Esophagus muscularis mucosa (tissue), 4 donors: ENCODE data around the gene CNGB1. TPM values are rescaled to one million over a fixed set of nuclear protein-coding genes. Genes with fewer than 3 reads are reported as not detected.
"Not testable (repeated sequence)": the region's sequence is repeated elsewhere in the genome, so short reads cannot be mapped to it uniquely, and the experiment has no call there.

Experiments
- DNase-seq: peaks from one replicate; pipeline ENCODE4 v3.0.0-alpha.2; 2017; ENCODE audit errors: extremely low spot score
- H3K27ac ChIP-seq, 4 donors: fragments of 200-600 bp; sonication (generic); replicated peaks in 1 of 4; 1 replicate in 3 of 4; 2 replicates in 1 of 4; pipeline ENCODE4 v1.5.1; 2016 to 2019; ENCODE audit warnings: mild to moderate bottlenecking in 1 of 4
- H3K27me3 ChIP-seq, 4 donors: fragments of 200-600 bp; sonication (generic); one replicate each; pipeline versions ENCODE4 v1.5.1 to v1.6.0; 2016 to 2019
- H3K36me3 ChIP-seq, 4 donors: fragments of 200-600 bp; sonication (generic); one replicate each; pipeline ENCODE4 v1.5.1; 2016 to 2019
- H3K4me1 ChIP-seq, 4 donors: fragments of 200-600 bp; sonication (generic); one replicate each; pipeline ENCODE4 v1.5.1; 2016 to 2019
- H3K4me3 ChIP-seq, 4 donors: fragments of 200-600 bp; sonication (generic); 1 replicate in 2 of 4; 2 replicates in 2 of 4; pipeline ENCODE4 v1.5.1; 2016 to 2019; ENCODE audit warnings: mild to moderate bottlenecking in 4 of 4, moderate library complexity in 1 of 4
- H3K9me3 ChIP-seq, 4 donors: fragments of 200-600 bp; sonication (generic); 1 replicate in 3 of 4; 2 replicates in 1 of 4; pipeline ENCODE4 v1.5.1; 2016 to 2019
- EP300 ChIP-seq: sonication (generic); formaldehyde crosslinking; IDR thresholded peaks from one replicate; pipeline ENCODE4 v1.6.1; 2017; ENCODE audit warnings: antibody characterized with exemption
- POLR2A ChIP-seq: fragments of 450-650 bp; IDR thresholded peaks from one replicate; pipeline ENCODE4 v1.6.1; 2017; ENCODE audit warnings: antibody characterized with exemption, moderate library complexity, mild to moderate bottlenecking, low read depth
- POLR2AphosphoS5 ChIP-seq, 2 donors: sonication (generic); formaldehyde crosslinking; IDR thresholded peaks; one replicate each; pipeline ENCODE4 v1.6.1; 2017; ENCODE audit warnings: antibody characterized with exemption in 2 of 2
- WGBS: methylation state at CpG from one replicate; pipeline ENCODE4 v1.1.5; 2018; 5-methylcytosine and 5-hydroxymethylcytosine counted together
- intact Hi-C: fragments of 100-400 bp; cut with DNase I; formaldehyde crosslinking; loops from one replicate; pipeline ENCODE4 v1.15.1; 2023
- total RNA-seq, 4 donors: library from RNA; depleted of rRNA; stranded (reverse); fragments of >200 nt; gene quantifications; one replicate each; pipeline versions ENCODE4 v1.1.0 to v1.2.1, GENCODE V29; 2016
- TF ChIP-seq, protein P1 (sequence below), 3 experiments: fragments of 200-600 bp in 2 of 3; fragments of 450-650 bp in 1 of 3; sonication (generic) in 2 of 3; IDR thresholded peaks; one replicate each; pipeline ENCODE4 v1.5.1; 2017 to 2019; ENCODE audit warnings: antibody characterized with exemption in 3 of 3, mild to moderate bottlenecking in 2 of 3, moderate library complexity in 1 of 3

CNGB1 gene
- total RNA-seq, 4 donors from 2014 or later: under 0.01 to 0.97 (median 0.31) TPM

- no peak overlapping the region for H3K27ac ChIP-seq
- intact Hi-C loops: no loop called here
- TF ChIP-seq EP300 (no peak), POLR2AphosphoS5 (IDR thresholded peaks at IDR 0.05) (no peak), POLR2A (no peak)
- TF ChIP-seq, protein P1, sequence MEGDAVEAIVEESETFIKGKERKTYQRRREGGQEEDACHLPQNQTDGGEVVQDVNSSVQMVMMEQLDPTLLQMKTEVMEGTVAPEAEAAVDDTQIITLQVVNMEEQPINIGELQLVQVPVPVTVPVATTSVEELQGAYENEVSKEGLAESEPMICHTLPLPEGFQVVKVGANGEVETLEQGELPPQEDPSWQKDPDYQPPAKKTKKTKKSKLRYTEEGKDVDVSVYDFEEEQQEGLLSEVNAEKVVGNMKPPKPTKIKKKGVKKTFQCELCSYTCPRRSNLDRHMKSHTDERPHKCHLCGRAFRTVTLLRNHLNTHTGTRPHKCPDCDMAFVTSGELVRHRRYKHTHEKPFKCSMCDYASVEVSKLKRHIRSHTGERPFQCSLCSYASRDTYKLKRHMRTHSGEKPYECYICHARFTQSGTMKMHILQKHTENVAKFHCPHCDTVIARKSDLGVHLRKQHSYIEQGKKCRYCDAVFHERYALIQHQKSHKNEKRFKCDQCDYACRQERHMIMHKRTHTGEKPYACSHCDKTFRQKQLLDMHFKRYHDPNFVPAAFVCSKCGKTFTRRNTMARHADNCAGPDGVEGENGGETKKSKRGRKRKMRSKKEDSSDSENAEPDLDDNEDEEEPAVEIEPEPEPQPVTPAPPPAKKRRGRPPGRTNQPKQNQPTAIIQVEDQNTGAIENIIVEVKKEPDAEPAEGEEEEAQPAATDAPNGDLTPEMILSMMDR (IDR thresholded peaks at IDR 0.05): no peak
Measured at GRCh38 chr16:57920215-57920879, 50.6 kb downstream of the CNGB1 start.

DNA sequence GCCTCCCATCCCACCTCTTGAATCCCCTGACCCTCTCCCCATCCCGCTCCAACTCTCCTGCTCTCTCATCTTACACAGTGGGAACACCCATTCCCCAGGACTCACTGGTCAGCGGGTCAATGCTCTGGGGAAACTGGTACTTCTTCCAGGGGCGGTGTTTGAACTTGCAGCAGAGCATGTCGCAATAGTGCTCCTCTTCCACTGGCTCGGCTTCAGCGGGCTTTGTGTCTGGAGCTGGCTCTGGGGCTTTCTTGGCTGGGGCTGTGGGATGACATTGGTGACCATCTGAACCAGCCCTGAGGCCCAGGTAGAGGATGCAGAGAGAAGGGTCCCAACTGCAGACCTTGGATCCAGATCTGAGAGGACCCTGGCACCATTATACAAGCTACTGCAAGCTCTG, 51.9 kb downstream of the CNGB1 start:
- Histone ChIP-seq H3K27me3 (peaks cover 0 to 8% (median 0%) of the 10 kb centered on the region in 4 donors), H3K4me3 (no peak overlapping the region), H3K27ac (no peak overlapping the region), H3K9me3 (peaks cover 0 to 3% (median 0%) of the 10 kb centered on the region in 4 donors), H3K36me3 (no peaks in the 10 kb centered on the region), H3K4me1 (no peaks in the 10 kb centered on the region)
- 95% methylated on average over 5 of the region's 6 CpGs for WGBS
- no peak for TF ChIP-seq POLR2A
- no peak for TF ChIP-seq POLR2AphosphoS5 (IDR thresholded peaks at IDR 0.05)
- no peak for DNase-seq
- intact Hi-C loops: no loop called here

More at GRCh38 chr16:57920215-57920879, 50.6 kb downstream of the CNGB1 start:
- Histone ChIP-seq H3K27me3 (peaks cover 0 to 9% (median 0%) of the 10 kb centered on the region in 4 donors), H3K9me3 (peaks cover 0 to 3% (median 0%) of the 10 kb centered on the region in 4 donors), H3K36me3 (no peaks in the 10 kb centered on the region), H3K4me3 (no peak overlapping the region), H3K4me1 (no peaks in the 10 kb centered on the region)
- 86% methylated on average over 1 of the region's 14 CpGs for WGBS
- no peak for DNase-seq

- no peaks in the 10 kb centered on the region for H3K36me3 ChIP-seq
- 88% methylated on average over 3 of the region's 3 CpGs for WGBS
- H3K27ac ChIP-seq: no peak overlapping the region
- intact Hi-C loops: no loop called here
- TF ChIP-seq POLR2AphosphoS5 (IDR thresholded peaks at IDR 0.05) (no peak), EP300 (no peak), POLR2A (no peak)
- TF ChIP-seq, protein P1 (IDR thresholded peaks at IDR 0.05): no peak
- no peak for DNase-seq
- H3K4me1 ChIP-seq: no peaks in the 10 kb centered on the region
- peaks cover 0 to 8% (median 0%) of the 10 kb centered on the region in 4 donors for H3K27me3 ChIP-seq
- no peak overlapping the region for H3K4me3 ChIP-seq
- H3K9me3 ChIP-seq: peaks cover 0 to 3% (median 0%) of the 10 kb centered on the region in 4 donors
Measured at GRCh38 chr16:57918444-57918843, 52.5 kb downstream of the CNGB1 start.

- DNase-seq, H3K4me3 ChIP-seq, H3K27ac ChIP-seq, H3K36me3 ChIP-seq, H3K4me1 ChIP-seq, H3K27me3 ChIP-seq, H3K9me3 ChIP-seq, intact Hi-C loops: not testable (repeated sequence)
Measured at GRCh38 chr16:57917929-57918328, 53.0 kb downstream of the CNGB1 start.

DNA sequence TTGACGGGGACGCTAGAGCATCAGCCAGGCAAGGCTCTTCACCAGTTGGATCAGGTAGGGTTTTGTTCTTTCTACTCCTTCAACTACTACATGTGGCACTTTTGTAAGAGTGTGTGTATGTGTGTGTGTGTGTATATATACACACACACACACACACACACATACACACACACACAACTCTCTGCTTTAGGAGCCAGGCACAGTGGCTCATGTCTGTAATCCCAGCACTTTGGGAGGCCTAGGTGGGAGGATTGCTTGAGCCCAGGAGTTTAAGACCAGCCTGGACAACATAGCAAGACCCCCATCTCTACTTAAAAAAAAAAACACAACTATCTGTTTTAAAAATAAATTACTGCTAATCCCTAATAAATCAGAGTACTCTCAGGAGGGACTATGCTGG, 53.4 kb downstream of the CNGB1 start:
- H3K27ac ChIP-seq: not testable (repeated sequence)

DNA sequence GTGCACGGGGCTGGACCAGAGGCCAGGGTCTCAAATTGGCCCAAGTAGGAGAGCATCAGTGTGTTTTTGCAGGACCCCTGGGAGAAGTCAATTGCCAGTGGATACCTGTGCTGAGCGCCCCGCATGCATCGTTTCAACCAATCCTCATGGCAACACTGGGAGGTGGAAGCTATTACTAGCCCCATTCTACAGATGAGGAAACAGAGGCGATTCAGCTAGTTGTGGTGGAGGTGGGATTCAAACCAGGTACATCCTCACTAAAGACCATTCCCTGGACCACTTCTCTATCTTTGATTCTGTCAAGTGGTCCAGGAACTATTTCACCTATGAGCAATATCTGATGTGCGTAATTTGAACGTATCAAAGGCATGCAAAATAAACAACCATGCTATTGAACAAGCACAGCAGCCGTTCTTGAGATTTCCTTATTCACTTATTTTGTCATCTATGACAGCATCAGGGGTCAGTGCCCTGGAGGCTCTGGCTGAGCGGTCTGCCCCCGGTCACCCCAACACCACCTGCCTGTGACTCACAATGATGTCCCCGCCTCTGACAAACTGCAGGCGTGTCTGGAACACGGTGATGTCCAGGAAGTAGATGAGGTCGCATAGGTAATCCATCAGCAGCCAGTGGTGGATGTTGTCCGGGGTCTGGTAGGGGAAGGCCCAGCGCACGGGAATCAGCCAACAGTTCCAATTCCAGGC, 54.0 kb downstream of the CNGB1 start:
- DNase-seq: no peak
- WGBS: 80% methylated on average over 16 of the region's 17 CpGs
- Histone ChIP-seq H3K4me3 (no peak overlapping the region), H3K36me3 (no peaks in the 10 kb centered on the region), H3K27ac (no peak overlapping the region), H3K4me1 (no peaks in the 10 kb centered on the region), H3K27me3 (no peaks in the 10 kb centered on the region), H3K9me3 (peaks cover 0 to 3% (median 0%) of the 10 kb centered on the region in 4 donors)
- intact Hi-C loops: no loop called here
- TF ChIP-seq POLR2A (no peak), POLR2AphosphoS5 (IDR thresholded peaks at IDR 0.05) (no peak), EP300 (no peak)
- TF ChIP-seq, protein P1 (IDR thresholded peaks at IDR 0.05): no peak

More for the DNA sequence above, 53.4 kb downstream of the CNGB1 start:
- 100% methylated on average over 2 of the region's 2 CpGs for WGBS
- H3K9me3 ChIP-seq, H3K27me3 ChIP-seq, H3K4me3 ChIP-seq, DNase-seq, intact Hi-C loops, H3K36me3 ChIP-seq, H3K4me1 ChIP-seq: not testable (repeated sequence)
